Endothelial cell of umbilical vein (primary cell): ENCODE data around the gene SLC49A3. TPM values are rescaled to one million over a fixed set of nuclear protein-coding genes. Genes with fewer than 3 reads are reported as not detected.

Experiments used
- BruUV-seq: library from RNA; stranded (reverse); fragments of 400-500 nt; replicated peaks from 2 replicates; lab custom pipeline; 2021; lab: Mats Ljungman, UMichigan
- CTCF ChIA-PET: fragments of 300-600, 350-600 bp; sonication (Branson Sonifier 250); formaldehyde crosslinking; loops from one replicate; lab custom pipeline; 2021; ENCODE audit warnings: antibody characterized with exemption, inconsistent platforms; lab: Charles Lee
- POLR2A ChIA-PET: fragments of 300-600, 350-600 bp; sonication (Branson Sonifier 250); formaldehyde crosslinking; loops from one replicate; lab custom pipeline; 2021; ENCODE audit warnings: antibody characterized with exemption, inconsistent platforms; lab: Charles Lee
- DNase-seq: peaks from one replicate; pipeline ENCODE4 v3.0.0-alpha.2; 2011; ENCODE audit warnings: low read depth, low spot score
- FAIRE-seq: peaks from 2 replicates; lab custom pipeline; 2011; peaks lifted over from hg19 to GRCh38; lab: Jason Lieb, UNC
- H2AFZ ChIP-seq: 2 replicates; pipeline ENCODE4 v1.6.0; 2012; ENCODE audit warnings: low read depth, low read length, control low read depth, inconsistent platforms
- H3K27ac ChIP-seq: 2 replicates; pipeline ENCODE4 v1.5.1; 2011; ENCODE audit warnings: low read depth, mild to moderate bottlenecking, control low read depth, low read length, moderate library complexity; ENCODE audit not compliant: insufficient read depth
- H3K27me3 ChIP-seq, 2 experiments: 2 replicates each; pipeline versions ENCODE4 v1.6.0 to v1.6.1; 2011; ENCODE audit warnings: low read length in 2 of 2, mixed read lengths in 1 of 2; ENCODE audit not compliant: control insufficient read depth in 2 of 2, insufficient read depth in 2 of 2
- H3K36me3 ChIP-seq, 2 experiments: 2 replicates in 1 of 2; 3 replicates in 1 of 2; pipeline ENCODE4 v1.5.1; 2011; ENCODE audit warnings: low read length in 2 of 2, mild to moderate bottlenecking in 1 of 2, moderate library complexity in 1 of 2; ENCODE audit not compliant: control insufficient read depth in 2 of 2, insufficient read depth in 2 of 2; ENCODE audit errors: extremely low read depth in 1 of 2
- H3K4me1 ChIP-seq: 3 replicates; pipeline ENCODE4 v1.5.1; 2011; ENCODE audit warnings: mild to moderate bottlenecking, low read length; ENCODE audit not compliant: control insufficient read depth, insufficient read depth; ENCODE audit errors: extremely low read depth
- H3K4me2 ChIP-seq: 2 replicates; pipeline ENCODE4 v1.6.1; 2011; ENCODE audit warnings: low read length, control low read depth, mixed read lengths; ENCODE audit not compliant: insufficient read depth
- H3K4me3 ChIP-seq, 3 experiments: fragments of 200-600 bp in 1 of 3; sonication (generic), shearing (Covaris generic) in 1 of 3; replicated peaks in 1 of 3; 2 replicates each; pipeline ENCODE4 v1.5.1; 2011 to 2016; ENCODE audit warnings: control low read depth in 3 of 3, low read length in 3 of 3, mild to moderate bottlenecking in 2 of 3, inconsistent platforms in 1 of 3, low read depth in 1 of 3, moderate library complexity in 1 of 3; ENCODE audit not compliant: insufficient read depth in 1 of 3
- H3K79me2 ChIP-seq: 2 replicates; pipeline ENCODE4 v1.6.0; 2012; ENCODE audit warnings: low read length, inconsistent platforms; ENCODE audit not compliant: control insufficient read depth, insufficient read depth
- H3K9ac ChIP-seq: replicated peaks from 2 replicates; pipeline ENCODE3; 2011; ENCODE audit warnings: low read length, control low read depth; ENCODE audit not compliant: insufficient read depth; ENCODE audit errors: extremely low read depth
- H3K9me1 ChIP-seq: replicated peaks from 3 replicates; pipeline ENCODE4 v1.6.0; 2011; ENCODE audit warnings: mild to moderate bottlenecking, low read length; ENCODE audit not compliant: control insufficient read depth, insufficient read depth; ENCODE audit errors: extremely low read depth
- H3K9me3 ChIP-seq: replicated peaks from 2 replicates; pipeline ENCODE4 v1.5.1; 2012; ENCODE audit warnings: low read length, inconsistent platforms; ENCODE audit not compliant: control insufficient read depth, insufficient read depth
- H4K20me1 ChIP-seq: replicated peaks from 2 replicates; pipeline ENCODE3; 2011; ENCODE audit warnings: mild to moderate bottlenecking, low read length; ENCODE audit not compliant: control insufficient read depth, insufficient read depth; ENCODE audit errors: extremely low read depth
- GATA2 ChIP-seq: IDR thresholded peaks from 2 replicates; pipeline ENCODE4 v1.7.0; 2011; ENCODE audit warnings: low read depth, mild to moderate bottlenecking, moderate library complexity, mixed read lengths, low read length; ENCODE audit not compliant: insufficient read length, insufficient read depth
- JUN ChIP-seq: IDR thresholded peaks from 2 replicates; pipeline ENCODE4 v1.6.1; 2011; ENCODE audit warnings: borderline replicate concordance, low read depth; ENCODE audit not compliant: insufficient read length, insufficient read depth
- dilution Hi-C: fragments of 300-500 bp; cut with MboI; formaldehyde crosslinking; loops from one replicate; pipeline ENCODE4 v1.15.0; 2019; ENCODE audit warnings: low sequenced_read_pairs; ENCODE audit not compliant: extremely low pct_ligation_motif_present
- intact Hi-C: fragments of 100-400 bp; cut with micrococcal nuclease; formaldehyde crosslinking; loops from one replicate; pipeline ENCODE4 v1.10.0; 2022
- polyA plus RNA-seq, 4 experiments: library from polyadenylated mRNA; depleted of rRNA in 3 of 4; stranded (reverse) in 3 of 4; unstranded in 1 of 4; fragments of >200 nt; gene quantifications; 2 replicates each; pipeline versions ENCODE4 v1.2.1 to v1.2.3, GENCODE V29; 2011 to 2012; ENCODE audit warnings: missing spikeins in 1 of 4
- total RNA-seq: library from RNA; stranded (reverse); gene quantifications from 2 replicates; pipeline ENCODE4 v1.2.3, GENCODE V29; 2021
- TF ChIP-seq, protein P1 (sequence below), 2 donors: IDR thresholded peaks; 1 replicate in 1 of 2; 2 replicates in 1 of 2; pipeline ENCODE4 v1.5.1; 2011; ENCODE audit warnings: low read length in 2 of 2, mild to moderate bottlenecking in 2 of 2, moderate library complexity in 2 of 2, control low read depth in 1 of 2, inconsistent platforms in 1 of 2, low read depth in 1 of 2; ENCODE audit not compliant: insufficient read depth in 1 of 2; ENCODE audit errors: extremely low read depth in 1 of 2
- TF ChIP-seq, protein P2 (sequence below): IDR thresholded peaks from 2 replicates; pipeline ENCODE4 v1.6.1; 2011; ENCODE audit not compliant: insufficient read depth, insufficient read length

The SLC49A3 gene
- total and polyA plus RNA-seq, 2 donors (not counting 3 experiments of a cell fraction or from before 2014, with no cell fraction given): 4.2 to 11.5 TPM

DNA sequence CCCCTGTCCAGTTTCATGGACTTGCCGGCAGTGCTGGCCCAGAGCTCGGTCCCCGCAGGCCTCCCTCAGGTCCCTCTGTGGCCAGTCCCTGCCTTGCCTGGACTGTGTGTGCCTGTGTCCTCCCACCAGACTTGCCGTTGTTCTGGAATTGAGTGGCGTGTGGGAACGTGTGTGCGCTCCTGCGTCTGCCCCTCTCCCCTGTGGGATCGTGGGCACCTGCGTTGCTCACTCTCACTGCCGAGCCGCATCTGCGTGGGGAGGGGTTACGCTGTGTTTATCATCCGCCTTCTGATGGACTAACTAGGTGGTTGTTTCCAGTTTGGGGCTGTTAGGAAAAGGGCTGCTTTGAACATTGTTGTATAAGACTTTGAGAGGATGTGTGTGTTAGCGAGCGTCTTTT lies 37.9 kb upstream of the SLC49A3 start:
- no peaks in the 10 kb centered on the region for H3K9me3 ChIP-seq
- dilution Hi-C loops (no loop called here), intact Hi-C loops (no loop called here)
- H3K79me2 ChIP-seq: peaks cover 63% of the 10 kb centered on the region
- TF ChIP-seq, protein P1, sequence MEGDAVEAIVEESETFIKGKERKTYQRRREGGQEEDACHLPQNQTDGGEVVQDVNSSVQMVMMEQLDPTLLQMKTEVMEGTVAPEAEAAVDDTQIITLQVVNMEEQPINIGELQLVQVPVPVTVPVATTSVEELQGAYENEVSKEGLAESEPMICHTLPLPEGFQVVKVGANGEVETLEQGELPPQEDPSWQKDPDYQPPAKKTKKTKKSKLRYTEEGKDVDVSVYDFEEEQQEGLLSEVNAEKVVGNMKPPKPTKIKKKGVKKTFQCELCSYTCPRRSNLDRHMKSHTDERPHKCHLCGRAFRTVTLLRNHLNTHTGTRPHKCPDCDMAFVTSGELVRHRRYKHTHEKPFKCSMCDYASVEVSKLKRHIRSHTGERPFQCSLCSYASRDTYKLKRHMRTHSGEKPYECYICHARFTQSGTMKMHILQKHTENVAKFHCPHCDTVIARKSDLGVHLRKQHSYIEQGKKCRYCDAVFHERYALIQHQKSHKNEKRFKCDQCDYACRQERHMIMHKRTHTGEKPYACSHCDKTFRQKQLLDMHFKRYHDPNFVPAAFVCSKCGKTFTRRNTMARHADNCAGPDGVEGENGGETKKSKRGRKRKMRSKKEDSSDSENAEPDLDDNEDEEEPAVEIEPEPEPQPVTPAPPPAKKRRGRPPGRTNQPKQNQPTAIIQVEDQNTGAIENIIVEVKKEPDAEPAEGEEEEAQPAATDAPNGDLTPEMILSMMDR (IDR thresholded peaks at IDR 0.05; ENCODE audit: extremely low read depth in 1 of 2, insufficient read depth in 1 of 2, low read depth in 1 of 2, low read length in 2 of 2): no peak
- no peak for TF ChIP-seq GATA2
- no peaks in the 10 kb centered on the region for H3K27me3 ChIP-seq
- FAIRE-seq (no peak), DNase-seq (no peak)
- peaks cover 4 to 16% of the 10 kb centered on the region in 2 experiments for H3K36me3 ChIP-seq
- no peak overlapping the region for H3K4me3 ChIP-seq
- H3K9me1 ChIP-seq: no peaks in the 10 kb centered on the region
- ChIA-PET CTCF (no interaction called here), POLR2A (no interaction called here)
- H4K20me1 ChIP-seq: peaks cover 5% of the 10 kb centered on the region
- H3K27ac ChIP-seq: peak overlapping the region; percentile 10
- peaks cover 21% of the 10 kb centered on the region for H3K4me1 ChIP-seq
- H3K4me2 ChIP-seq: no peak overlapping the region
- no peak overlapping the region for H3K9ac ChIP-seq
- no TSS peak for BruUV-seq
- H2AFZ ChIP-seq: no peak overlapping the region

DNA sequence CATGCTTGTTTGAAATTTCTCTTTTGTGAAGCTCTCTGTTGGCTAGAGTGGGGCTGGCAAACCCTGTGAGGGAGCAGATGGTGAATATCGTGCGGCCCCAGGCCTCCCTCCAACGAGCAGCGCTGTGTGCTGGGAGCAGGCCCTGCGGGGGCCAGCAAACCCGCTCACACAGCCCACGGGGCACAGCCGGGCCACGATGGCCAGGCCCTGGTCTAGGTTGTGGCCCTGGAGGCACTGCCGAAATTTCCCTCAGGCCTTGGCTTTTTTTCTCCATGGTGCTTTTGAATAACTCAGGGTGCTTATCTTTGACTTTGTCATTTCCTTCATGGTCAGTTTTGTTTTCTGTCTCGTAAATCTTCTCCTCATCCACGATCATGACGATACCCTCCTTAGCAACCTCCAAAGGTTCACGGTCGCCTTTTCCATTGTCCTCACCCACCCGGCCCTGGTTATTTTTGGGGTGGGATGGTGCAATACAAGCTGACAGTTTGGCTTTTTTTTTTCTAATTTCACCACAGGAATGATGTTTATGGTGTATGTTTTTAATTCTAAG lies 37.4 kb upstream of the SLC49A3 start:
- FAIRE-seq (peak; percentile 75), DNase-seq (peak; percentile 57)
- dilution Hi-C loops (no loop called here), intact Hi-C loops (no loop called here)
- Histone ChIP-seq H2AFZ (no peak overlapping the region), H3K9ac (peak overlapping the region; percentile 34), H3K36me3 (peaks cover 4 to 16% of the 10 kb centered on the region in 2 experiments), H3K27me3 (no peaks in the 10 kb centered on the region), H3K4me1 (peaks cover 23% of the 10 kb centered on the region), H3K27ac (peak overlapping the region; percentile 57), H4K20me1 (peaks cover 5% of the 10 kb centered on the region), H3K9me1 (no peaks in the 10 kb centered on the region), H3K4me2 (peak overlapping the region; percentile 33), H3K4me3 (no peak overlapping the region), H3K79me2 (peaks cover 69% of the 10 kb centered on the region), H3K9me3 (no peaks in the 10 kb centered on the region)
- TF ChIP-seq GATA2 (peak; percentile 39), JUN (peak; percentile 12)
- TF ChIP-seq, protein P2, sequence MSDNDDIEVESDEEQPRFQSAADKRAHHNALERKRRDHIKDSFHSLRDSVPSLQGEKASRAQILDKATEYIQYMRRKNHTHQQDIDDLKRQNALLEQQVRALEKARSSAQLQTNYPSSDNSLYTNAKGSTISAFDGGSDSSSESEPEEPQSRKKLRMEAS: no peak
- ChIA-PET POLR2A (no interaction called here), CTCF (interaction anchor here (2.4 kb wide), 1 partner anchor 42 kb away, joined by 9 read pairs; no protein-coding TSS in a partner anchor)
- BruUV-seq: no TSS peak
